ENCODE results near the gene SLC32A1. TPM values are rescaled to one million over a fixed set of nuclear protein-coding genes. Genes with fewer than 3 reads are reported as not detected.

Gene SLC32A1
- total RNA-seq, 4 donors from 2014 or later: not detected

- TF ChIP-seq, protein P1, sequence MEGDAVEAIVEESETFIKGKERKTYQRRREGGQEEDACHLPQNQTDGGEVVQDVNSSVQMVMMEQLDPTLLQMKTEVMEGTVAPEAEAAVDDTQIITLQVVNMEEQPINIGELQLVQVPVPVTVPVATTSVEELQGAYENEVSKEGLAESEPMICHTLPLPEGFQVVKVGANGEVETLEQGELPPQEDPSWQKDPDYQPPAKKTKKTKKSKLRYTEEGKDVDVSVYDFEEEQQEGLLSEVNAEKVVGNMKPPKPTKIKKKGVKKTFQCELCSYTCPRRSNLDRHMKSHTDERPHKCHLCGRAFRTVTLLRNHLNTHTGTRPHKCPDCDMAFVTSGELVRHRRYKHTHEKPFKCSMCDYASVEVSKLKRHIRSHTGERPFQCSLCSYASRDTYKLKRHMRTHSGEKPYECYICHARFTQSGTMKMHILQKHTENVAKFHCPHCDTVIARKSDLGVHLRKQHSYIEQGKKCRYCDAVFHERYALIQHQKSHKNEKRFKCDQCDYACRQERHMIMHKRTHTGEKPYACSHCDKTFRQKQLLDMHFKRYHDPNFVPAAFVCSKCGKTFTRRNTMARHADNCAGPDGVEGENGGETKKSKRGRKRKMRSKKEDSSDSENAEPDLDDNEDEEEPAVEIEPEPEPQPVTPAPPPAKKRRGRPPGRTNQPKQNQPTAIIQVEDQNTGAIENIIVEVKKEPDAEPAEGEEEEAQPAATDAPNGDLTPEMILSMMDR (IDR thresholded peaks at IDR 0.05; ENCODE audit: low read depth): no peak
Measured at GRCh38 chr20:38769376-38770295, 45.4 kb downstream of the SLC32A1 start.

DNA sequence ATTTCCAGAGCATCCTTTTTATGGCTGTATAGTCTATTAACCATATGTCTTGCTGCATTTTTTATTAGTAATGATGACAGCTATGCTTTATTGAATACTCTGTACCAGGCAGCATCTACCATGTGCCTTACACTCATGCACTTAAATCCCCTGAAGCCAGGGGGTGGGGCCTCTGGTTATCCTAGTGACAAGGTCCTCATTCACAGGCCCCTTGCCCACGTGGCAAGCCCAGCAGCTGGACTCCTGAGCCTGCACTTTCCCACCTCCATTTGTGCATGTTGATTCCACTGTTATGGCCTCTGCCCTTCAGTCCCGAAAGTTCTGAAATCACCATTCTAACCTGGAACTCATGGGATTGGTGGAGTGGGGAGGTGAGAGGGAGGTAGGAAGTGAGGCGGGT is 46.3 kb downstream of the SLC32A1 start:
- TF ChIP-seq, protein P1 (IDR thresholded peaks at IDR 0.05; ENCODE audit: low read depth): no peak

- TF ChIP-seq, protein P1 (IDR thresholded peaks at IDR 0.05; ENCODE audit: low read depth): no peak
Measured at GRCh38 chr20:38770970-38771369, 46.7 kb downstream of the SLC32A1 start.

GRCh38 chr20:38771621-38772020 is 47.3 kb downstream of the SLC32A1 start:
- TF ChIP-seq, protein P1 (IDR thresholded peaks at IDR 0.05; ENCODE audit: low read depth): no peak

GRCh38 chr20:38774167-38774566 is 49.9 kb downstream of the SLC32A1 start:
- TF ChIP-seq, protein P1 (IDR thresholded peaks at IDR 0.05; ENCODE audit: low read depth): no peak

DNA sequence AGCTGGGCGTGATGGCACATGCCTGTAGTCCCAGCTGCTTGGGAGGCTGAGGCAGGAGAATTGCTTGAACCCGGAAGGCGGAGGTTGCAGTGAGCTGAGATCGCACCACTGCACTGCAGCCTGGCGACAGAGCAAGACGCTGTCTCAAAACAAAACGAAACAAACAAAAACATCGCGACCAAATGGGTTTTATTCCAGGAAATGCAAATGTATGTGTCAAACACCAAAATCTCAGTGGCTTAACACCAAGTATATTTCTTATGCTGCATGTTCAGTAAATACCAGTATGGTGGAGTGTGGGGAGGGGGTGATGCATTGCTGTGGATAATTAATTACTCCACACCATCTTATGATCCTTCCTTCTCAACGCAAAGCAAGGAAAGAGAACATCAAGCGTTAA is 52.1 kb downstream of the SLC32A1 start:
- TF ChIP-seq, protein P1 (IDR thresholded peaks at IDR 0.05; ENCODE audit: low read depth): no peak

Small RNA genes within 50 kb of the gene (small RNA-seq; reads per million reads assigned to genes)
- gene RF00017: not detected

Other genes starting within 250 kb of the SLC32A1 start
- gene ADIG, start 143.3 kb upstream of the SLC32A1 start, total RNA-seq: not detected
- gene ARHGAP40, start 122.7 kb upstream of the SLC32A1 start, total RNA-seq: not detected
- gene ACTR5, start 24.0 kb downstream of the SLC32A1 start, total RNA-seq: 1 to 10 TPM; 7.3 to 9.9 (median 8.4) TPM
- gene PPP1R16B, start 81.2 kb downstream of the SLC32A1 start, total RNA-seq: 10 to 100 TPM in 1 of 4 donors, 1 to 10 TPM in 3; 3.1 to 37.3 (median 4.9) TPM
- gene FAM83D, start 201.9 kb downstream of the SLC32A1 start, total RNA-seq: 1 to 10 TPM in 2 of 4 donors, under 1 TPM in 2; 0.57 to 1.8 (median 1.1) TPM
- 10 to 100 TPM; 10.6 to 14.5 (median 12.5) TPM for gene DHX35, start 237.9 kb downstream of the SLC32A1 start, total RNA-seq